GM19043 (cell line): ENCODE measurements around the gene ARSJ.
A peak's percentile ranks its signal among the peaks of the same experiment; 100 is the strongest.
"Not testable (repeated sequence)": the region's sequence is repeated elsewhere in the genome, so short reads cannot be mapped to it uniquely, and the experiment has no call there.

ENCODE experiments used
- ATAC-seq: cut with Tn5 transposase; IDR thresholded peaks from one replicate; pipeline ENCODE4 v1.9.1; 2021; ENCODE audit warnings: low read depth; ENCODE audit not compliant: unreplicated experiment

The ARSJ gene

GRCh38 chr4:113959539-113959937 is 19.9 kb downstream of the ARSJ start:
- no peak for ATAC-seq

DNA sequence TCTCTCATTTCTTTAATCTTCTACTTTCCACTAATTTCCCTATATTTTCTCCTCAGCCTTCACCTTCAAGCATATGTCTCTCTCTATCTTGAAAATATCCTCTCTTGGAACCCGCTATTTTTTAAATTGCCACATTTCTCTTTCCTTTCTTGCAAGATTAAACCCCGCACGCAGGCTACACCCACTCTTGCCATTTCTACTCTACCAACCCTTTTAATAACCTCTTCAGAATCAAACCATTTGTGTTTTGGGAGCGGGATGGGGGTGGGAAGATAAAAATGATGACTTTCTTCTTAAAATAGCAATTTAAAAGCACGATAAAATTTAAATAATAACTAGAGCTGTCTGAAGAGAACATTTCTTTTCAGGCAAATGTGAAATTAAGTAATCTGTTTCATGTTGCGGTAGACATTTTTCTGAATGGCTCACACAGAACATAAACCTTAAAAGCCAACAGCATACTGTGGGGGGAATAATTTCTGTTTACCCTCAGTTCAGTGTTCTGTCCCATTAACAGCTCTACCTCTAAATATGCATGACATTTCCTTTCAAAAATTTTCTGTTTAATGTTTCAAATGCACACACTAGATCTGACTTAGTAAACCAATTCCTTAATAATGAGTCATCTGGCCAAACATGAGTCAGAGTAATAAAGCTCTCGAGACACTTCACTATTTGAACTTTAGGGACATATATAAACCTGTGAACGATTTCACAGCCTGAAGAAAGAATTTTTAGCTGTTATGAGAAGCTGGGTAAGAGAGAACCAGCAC is 20.5 kb downstream of the ARSJ start:
- no peak for ATAC-seq

- ATAC-seq: no peak
Observed at GRCh38 chr4:113957956-113958355, 21.5 kb downstream of the ARSJ start.

- ATAC-seq: no peak
Observed at GRCh38 chr4:113955948-113956347, 23.5 kb downstream of the ARSJ start.

DNA sequence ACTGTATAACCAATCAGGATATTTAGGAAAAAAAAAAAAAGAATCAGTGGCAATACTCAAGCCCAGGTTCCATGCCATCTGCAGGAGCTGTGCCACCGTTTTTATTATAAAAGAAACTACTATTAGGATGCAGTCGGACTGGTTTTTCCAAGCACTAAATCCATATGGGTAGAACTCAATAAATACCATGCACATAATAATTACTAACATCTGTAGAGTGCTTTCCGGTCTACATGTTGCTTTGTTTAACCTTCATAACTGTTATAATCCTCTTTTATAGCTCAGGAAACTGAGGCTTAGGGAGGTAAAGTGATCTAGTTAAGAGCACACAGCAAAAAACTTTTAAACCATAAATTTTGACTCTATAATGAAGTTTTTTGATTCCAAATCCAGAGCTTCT is 24.0 kb downstream of the ARSJ start:
- no peak for ATAC-seq

DNA sequence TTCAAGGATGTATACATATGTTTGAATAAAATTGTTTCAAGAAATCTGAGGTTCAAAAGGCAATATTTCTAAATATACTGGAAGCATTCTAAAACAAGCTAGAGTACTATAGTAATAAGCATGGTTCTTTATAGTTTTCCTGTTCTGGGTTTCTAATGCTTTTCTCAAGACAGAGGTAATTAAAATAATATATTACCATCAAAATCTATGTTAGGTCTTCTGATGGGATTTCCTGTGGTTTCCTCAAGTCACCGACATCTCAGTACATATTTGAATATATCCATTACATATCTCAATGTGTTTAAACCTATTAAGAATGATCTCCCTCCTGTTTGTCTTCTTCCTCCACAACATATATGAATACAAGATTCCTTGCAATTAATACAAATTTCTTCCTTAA is 25.6 kb downstream of the ARSJ start:
- no peak for ATAC-seq

DNA sequence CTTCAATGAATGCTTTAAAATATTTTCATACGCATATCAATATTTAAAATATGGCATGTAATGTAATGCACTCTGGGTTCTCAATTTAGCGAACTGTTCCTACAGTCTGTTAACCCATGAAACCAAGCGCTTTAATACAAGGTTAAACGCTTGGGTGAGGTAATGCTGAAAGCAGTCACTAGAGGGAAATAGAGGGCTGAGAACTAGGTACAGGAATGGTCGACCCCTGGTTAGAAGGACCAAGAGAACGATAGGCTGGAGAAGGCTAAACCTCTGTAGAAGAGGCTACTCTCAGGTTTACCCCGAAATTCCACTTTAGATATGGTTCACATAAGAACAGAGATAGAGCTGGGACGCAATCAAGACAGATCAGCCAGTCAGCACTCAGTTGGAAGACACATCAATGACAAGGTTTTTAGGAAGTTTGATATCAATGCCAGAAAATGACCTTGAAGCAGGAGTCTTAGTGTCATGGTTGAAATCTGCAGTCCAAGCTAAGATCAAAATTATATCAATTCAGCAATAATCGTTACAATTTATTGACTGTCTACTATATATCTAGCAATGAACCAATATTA is 26.9 kb downstream of the ARSJ start:
- peak; percentile 96 for ATAC-seq

GRCh38 chr4:113951263-113951662 is 28.2 kb downstream of the ARSJ start:
- no peak for ATAC-seq

DNA sequence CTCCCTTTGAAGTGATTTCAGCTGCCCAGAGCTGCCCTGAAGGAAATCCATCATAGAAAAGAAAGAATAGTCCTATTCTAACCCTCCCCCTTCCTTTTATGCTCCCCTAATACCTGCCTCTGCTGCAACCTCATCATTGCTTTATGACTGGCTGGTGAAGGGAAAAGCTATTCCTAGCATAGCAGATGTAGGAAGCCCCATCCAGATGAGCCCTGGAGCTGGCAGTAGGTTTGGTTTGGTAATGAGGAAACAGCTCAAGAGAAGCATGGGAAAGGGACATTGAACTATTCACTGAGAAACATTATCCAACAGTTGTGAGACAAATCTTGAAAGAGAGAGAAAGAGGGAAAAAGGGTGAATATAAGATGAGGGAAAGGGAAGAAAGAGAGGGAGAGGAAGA is 29.2 kb downstream of the ARSJ start:
- ATAC-seq: no peak

DNA sequence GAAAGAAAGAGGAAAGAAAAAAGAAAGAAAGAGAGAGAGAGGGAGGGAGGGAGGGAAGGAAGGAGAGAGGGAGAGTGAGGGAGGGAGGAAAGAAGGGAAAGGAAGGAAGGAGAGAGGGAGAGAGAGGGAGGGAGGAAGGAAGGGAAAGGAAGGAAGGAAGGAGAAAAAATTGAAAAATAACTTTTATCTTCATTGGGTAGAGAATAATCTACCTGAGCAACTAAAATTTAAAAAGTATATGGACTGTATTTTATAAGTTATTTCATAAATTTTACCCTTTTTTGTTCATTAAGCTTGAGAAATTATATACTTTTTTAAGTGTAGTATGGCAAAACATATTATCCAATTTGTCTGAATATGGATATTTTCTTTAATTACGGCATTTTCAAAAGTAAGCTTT is 32.0 kb downstream of the ARSJ start:
- ATAC-seq: no peak

DNA sequence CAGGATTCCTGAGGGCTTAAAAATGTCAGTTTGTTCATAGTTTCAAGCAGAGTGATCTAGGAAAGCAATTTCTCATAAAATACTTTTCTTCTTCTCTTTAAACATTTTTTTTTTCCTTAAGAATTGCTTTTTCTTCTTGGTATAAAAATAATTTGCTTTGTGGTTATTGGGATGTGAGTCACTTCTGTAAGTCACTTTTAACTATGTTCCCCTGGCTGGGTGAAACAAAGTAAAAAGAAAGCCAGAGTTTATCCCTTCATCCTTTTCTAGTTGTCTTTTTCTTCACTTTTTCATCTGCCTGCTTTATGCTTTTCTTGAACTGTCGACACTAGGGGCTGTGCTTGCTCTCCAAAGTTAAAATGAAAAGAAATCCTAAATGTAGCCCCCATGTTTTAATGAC is 33.5 kb downstream of the ARSJ start:
- ATAC-seq: no peak

GRCh38 chr4:113943863-113944262 is 35.6 kb downstream of the ARSJ start:
- no peak for ATAC-seq

DNA sequence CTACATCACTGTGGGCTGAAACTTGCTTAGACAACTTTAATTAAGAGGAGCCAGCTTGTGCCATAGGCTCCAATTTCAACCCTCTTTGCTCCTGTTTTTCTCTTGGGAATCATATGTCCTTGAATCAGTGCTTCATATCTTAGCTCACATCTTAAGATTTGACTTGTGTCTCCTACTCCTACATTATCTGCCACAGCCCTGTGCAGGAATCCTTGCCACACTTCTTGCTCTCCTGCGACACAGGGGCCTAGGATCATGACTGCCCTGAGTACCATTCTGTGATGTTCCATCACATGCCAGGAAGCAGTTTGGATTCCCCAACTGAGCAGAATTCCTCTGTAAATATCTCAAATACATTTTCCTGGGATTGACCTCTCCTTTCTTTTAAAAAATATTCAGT is 36.4 kb downstream of the ARSJ start:
- ATAC-seq: no peak

DNA sequence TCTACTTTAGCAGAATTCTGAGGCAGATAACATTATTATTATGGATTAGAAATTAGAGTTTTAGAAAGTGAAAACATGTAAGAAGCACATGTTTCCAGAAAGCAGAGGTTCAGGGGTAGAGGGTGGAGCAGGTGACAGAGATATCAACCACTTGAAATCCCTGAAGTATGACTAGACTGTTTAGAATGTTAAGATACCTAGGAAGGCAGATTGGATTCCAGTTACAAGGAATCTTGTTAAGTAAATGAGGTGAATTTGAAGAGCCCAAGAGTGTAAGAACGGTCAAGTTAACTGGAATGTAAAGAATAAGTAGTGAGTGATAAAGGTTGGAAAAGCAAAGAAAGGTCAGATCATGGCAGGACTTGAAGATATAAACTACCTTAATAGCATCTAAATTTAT is 37.6 kb downstream of the ARSJ start:
- no peak for ATAC-seq

DNA sequence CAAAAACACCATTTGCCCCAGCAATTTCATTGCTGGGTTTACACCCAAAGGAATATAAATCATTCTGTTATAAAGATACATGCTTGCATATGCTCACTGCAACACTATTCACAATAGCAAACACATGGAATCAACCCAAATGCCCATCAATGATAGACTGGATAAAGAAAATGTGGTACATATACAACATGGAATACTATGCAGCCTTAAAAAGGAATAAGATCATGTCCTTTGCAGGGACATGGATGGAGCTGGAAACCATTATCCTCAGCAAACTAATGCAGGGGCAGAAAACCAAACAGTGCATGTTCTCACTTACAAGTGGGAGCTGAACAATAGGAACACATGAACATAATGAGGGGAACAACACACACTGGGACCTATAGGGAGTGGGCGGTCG is 39.3 kb downstream of the ARSJ start:
- ATAC-seq: not testable (repeated sequence)

GRCh38 chr4:113935190-113935589 is 44.3 kb downstream of the ARSJ start:
- no peak for ATAC-seq

- not testable (repeated sequence) for ATAC-seq
Observed at GRCh38 chr4:113924706-113925105, 54.7 kb downstream of the ARSJ start.

GRCh38 chr4:113921089-113921794 is 58.2 kb downstream of the ARSJ start:
- ATAC-seq: peak; percentile 39

DNA sequence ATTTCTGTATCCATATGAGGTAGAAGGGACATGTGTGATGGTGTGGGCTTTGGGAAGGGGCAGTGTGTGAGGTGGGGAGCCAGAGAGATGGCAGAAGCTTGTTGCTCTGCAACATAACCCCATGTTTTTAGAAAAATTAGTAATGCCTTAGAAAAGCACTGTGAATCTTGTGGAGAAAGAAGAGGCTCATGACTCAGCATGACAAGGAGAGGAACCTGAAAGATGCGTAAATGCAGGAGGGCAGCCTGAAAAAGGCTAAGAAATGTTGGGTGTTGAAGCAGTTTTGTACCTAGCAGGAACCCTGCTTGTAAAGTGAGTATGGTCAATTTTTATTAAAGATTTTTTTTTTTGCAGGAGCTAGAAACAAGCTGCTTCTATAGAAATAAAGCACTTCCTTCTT is 59.8 kb downstream of the ARSJ start:
- no peak for ATAC-seq

GRCh38 chr4:113919145-113919544 is 60.3 kb downstream of the ARSJ start:
- no peak for ATAC-seq

DNA sequence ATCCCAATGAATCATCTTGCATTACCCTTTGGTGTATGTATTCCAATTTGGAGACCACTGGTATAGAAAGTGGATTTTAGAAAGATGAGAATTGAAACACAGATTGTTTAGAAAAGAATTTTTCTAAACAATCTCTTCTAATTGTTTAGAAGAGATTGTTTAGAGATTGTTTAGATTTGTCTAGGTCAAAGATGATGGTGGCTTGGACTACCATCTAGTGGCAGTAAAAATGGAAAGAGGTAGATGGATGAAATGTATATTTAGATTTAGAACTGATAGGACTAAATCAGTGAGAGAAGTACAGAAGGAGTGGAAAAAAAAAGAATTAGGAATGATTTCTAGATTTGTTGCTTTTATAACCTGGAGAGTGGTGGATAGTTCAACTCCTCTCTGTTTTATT is 70.6 kb downstream of the ARSJ start:
- ATAC-seq: no peak

DNA sequence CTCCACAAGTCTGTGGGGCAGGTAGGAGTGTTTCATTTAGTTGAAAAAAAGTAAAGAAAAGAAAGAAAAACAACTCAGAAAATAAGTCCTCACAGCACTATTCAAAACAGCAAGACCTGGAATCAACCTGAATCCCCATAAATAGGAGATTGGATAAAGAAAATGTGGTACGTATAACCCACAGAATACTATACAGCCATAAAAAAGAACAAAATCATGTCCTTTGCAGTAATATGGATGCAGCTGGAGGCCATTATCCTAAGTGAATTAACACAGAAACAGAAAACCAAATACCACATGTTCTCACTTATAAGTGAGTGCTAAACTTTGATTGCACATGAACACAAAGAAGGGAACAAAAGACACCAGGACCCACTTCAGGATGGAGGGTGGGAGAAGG is 71.9 kb downstream of the ARSJ start:
- ATAC-seq: no peak
